Airway epithelial cell (primary cell): ENCODE data around the gene NBL1. TPM values are rescaled to one million over a fixed set of nuclear protein-coding genes. Genes with fewer than 3 reads are reported as not detected.

Source experiments
- total RNA-seq: library from RNA; depleted of rRNA; stranded (reverse); fragments of >200 nt; gene quantifications from 2 replicates; pipeline ENCODE4 v1.2.3, GENCODE V29; 2015

The NBL1 gene, protein sequence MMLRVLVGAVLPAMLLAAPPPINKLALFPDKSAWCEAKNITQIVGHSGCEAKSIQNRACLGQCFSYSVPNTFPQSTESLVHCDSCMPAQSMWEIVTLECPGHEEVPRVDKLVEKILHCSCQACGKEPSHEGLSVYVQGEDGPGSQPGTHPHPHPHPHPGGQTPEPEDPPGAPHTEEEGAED
- 64.3 and 69.5 TPM in 2 replicates for total RNA-seq

DNA sequence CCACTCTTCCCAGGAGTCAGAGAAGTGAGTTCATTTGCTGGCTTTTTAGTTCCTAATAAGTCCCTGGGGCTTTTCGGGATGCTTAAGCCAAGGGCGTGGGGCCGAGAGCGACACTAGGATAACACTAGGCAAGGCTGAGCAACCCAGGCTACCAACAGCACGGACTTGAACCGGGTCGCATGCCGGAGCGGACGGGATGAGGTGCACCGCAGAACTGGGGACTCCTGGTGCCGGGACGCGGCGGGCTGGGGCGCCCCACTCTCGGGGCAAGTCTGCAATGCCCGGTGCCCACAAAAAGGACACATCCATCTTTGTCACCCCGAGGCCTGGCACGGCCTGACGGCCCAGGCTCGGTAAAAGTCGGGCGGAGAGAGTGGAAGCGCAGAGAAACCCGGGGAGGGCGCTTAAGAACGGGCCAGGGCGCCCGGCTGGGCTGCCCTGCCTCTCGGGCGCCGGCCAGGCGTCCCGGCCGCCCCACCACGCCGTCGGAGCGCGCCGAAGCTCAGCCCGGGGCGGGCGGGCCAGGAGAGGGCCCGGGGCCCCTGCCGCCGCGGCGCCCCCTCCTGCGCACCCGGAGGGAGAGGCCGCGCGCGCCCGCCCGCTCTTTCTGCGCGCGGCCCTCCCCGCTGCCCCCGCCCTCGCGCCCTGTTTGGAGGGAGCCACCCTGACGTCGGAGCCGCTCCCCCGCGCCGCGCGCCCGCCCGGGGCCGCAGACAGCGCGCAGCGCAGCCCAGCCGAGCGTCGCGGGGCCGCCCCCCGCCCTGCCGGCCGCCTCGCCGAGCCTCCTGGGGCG, at the start of gene NBL1:
Gene NBL1 (plus strand): TSS at position 710 of the 793 bp plus-strand sequence. CDS start 10,720 bp downstream, outside the sequence.

DNA sequence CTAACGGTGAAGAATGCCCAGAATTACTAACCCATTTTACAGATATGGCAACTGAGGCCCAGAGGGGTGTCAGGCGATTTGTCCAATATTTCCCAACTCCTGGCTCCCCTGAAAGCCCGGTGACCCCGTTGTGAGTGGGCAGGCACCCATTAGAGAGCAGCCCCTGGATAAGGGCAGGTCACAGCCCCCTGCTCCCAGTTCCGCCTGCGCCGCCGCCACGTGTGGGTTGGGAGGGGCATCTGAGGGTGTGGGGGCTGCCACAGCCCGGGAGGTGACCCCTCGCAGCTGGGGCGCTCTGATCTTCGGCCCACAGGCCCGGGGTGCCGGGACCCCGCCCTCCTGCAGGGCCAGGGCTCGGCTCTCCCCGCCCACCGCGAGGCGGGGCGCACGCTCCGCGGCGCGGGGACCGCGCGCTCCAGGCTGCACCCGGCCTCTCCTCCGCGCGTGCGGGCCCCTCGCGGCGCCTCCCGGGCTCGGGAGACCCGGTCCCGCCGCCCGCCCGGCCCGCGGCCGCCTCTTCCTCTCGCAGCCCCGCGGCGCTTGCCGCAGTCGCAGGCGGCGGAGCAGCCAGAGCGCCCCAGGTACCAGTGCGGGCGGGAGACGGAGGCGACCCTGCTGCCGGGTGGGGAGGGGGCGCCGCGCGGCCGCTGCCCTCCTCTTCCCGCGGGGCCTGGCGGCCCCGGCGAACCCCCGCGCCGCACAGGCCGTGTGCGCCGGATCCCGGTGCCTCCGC, 20.5 kb downstream of the NBL1 start, which contains the start of gene HTR6:
Gene HTR6 (plus strand): TSS at position 423 of the 733 bp plus-strand sequence. CDS start 879 bp downstream, outside the sequence.

Other genes starting within 250 kb of the NBL1 start
- gene CAPZB, start 158.8 kb upstream of the NBL1 start, total RNA-seq: 69.1 and 99.1 TPM in 2 replicates
- gene HTR6, start 20.6 kb downstream of the NBL1 start, total RNA-seq: not detected in 2 replicates
- gene TMCO4, start 155.6 kb downstream of the NBL1 start, total RNA-seq: 5.2 and 10.9 TPM in 2 replicates
- not detected in 2 replicates for gene RNF186, start 171.0 kb downstream of the NBL1 start, total RNA-seq
- 1.8 and 2.1 TPM in 2 replicates for gene OTUD3, start 238.1 kb downstream of the NBL1 start, total RNA-seq